GM12864 (cell line): ENCODE results near the gene P3H3.

Experiments
- DNase-seq: peaks from one replicate; pipeline ENCODE4 v3.0.0-alpha.2; 2011; ENCODE audit warnings: low read depth
- H3K4me3 ChIP-seq: 2 replicates; pipeline ENCODE4 v1.5.1; 2011; ENCODE audit warnings: mild to moderate bottlenecking, low read depth, low read length, control low read depth
- CTCF ChIP-seq: IDR thresholded peaks from 2 replicates; pipeline ENCODE4 v1.5.1; 2011; ENCODE audit warnings: low read depth, mild to moderate bottlenecking, moderate library complexity, low read length, control low read depth, inconsistent platforms; ENCODE audit errors: missing control alignments

Gene P3H3

GRCh38 chr12:6838854-6839253 is 10.6 kb downstream of the P3H3 start:
- no peak overlapping the region for H3K4me3 ChIP-seq
- TF ChIP-seq CTCF: no peak
- no peak for DNase-seq

- peak; percentile 71 for DNase-seq
- no peak for TF ChIP-seq CTCF
- H3K4me3 ChIP-seq: no peak overlapping the region
Measured at GRCh38 chr12:6839482-6840201, 11.4 kb downstream of the P3H3 start.

- H3K4me3 ChIP-seq: no peak overlapping the region
- no peak for TF ChIP-seq CTCF
- no peak for DNase-seq
Measured at GRCh38 chr12:6840330-6840729, 12.1 kb downstream of the P3H3 start.

- no peak for TF ChIP-seq CTCF
- H3K4me3 ChIP-seq: no peak within 1 kb of the TSS
- no peak for DNase-seq
Measured at GRCh38 chr12:6840761-6841515, 12.7 kb downstream of the P3H3 start, which contains the start of gene GNB3. Gene GNB3, plus strand, starts transcription at chr12:6840925. Its CDS starts 363 bp downstream, at chr12:6841288.

GRCh38 chr12:6842075-6842474 is 13.9 kb downstream of the P3H3 start:
- no peak for DNase-seq
- no peak for TF ChIP-seq CTCF
- H3K4me3 ChIP-seq: no peak overlapping the region

GRCh38 chr12:6843118-6843902 is 15.1 kb downstream of the P3H3 start:
- no peak overlapping the region for H3K4me3 ChIP-seq
- no peak for DNase-seq
- TF ChIP-seq CTCF: peak; percentile 40
